Hepatocyte (in vitro differentiated cells): Measurements from ENCODE around the gene ANK2.

Experiments used
- EZH2 ChIP-seq: fragments of 200-600 bp; sonication (generic); IDR thresholded peaks from 2 replicates; pipeline ENCODE4 v1.6.1; 2016; ENCODE audit warnings: antibody characterized with exemption, mild to moderate bottlenecking, borderline replicate concordance
- EZH2phosphoT487 ChIP-seq: fragments of 200-600 bp; sonication (generic); IDR thresholded peaks from one replicate; pipeline ENCODE4 v1.6.1; 2018; ENCODE audit warnings: antibody characterized with exemption, mild to moderate bottlenecking, low read depth, moderate library complexity; ENCODE audit not compliant: unreplicated experiment, severe bottlenecking
- TF ChIP-seq, protein P1 (sequence below): fragments of 200-600 bp; sonication (generic); IDR thresholded peaks from 2 replicates; pipeline ENCODE4 v1.5.1; 2016; ENCODE audit warnings: antibody characterized with exemption, mild to moderate bottlenecking; ENCODE audit not compliant: poor library complexity

DNA sequence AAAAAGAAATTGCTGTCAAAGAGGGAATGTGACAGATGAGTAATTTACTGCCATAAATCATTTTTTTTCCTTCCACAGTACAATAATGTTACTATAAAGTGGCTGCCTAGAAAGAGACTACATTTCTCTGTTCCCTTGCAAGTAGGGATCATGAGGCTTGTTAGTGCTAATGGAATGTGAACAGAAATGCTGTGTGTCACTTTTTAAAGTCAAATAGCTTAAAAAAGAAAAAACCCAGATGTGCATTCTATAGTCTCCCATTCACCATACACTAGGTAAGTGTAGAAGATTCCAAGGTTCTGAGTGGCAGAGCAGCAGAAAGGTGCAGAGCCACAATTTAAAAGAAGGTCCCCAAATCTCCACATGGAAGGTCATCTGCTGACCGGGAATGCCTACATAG is 383.7 kb downstream of the ANK2 start:
- TF ChIP-seq EZH2phosphoT487 (no peak), EZH2 (no peak)
- TF ChIP-seq, protein P1, sequence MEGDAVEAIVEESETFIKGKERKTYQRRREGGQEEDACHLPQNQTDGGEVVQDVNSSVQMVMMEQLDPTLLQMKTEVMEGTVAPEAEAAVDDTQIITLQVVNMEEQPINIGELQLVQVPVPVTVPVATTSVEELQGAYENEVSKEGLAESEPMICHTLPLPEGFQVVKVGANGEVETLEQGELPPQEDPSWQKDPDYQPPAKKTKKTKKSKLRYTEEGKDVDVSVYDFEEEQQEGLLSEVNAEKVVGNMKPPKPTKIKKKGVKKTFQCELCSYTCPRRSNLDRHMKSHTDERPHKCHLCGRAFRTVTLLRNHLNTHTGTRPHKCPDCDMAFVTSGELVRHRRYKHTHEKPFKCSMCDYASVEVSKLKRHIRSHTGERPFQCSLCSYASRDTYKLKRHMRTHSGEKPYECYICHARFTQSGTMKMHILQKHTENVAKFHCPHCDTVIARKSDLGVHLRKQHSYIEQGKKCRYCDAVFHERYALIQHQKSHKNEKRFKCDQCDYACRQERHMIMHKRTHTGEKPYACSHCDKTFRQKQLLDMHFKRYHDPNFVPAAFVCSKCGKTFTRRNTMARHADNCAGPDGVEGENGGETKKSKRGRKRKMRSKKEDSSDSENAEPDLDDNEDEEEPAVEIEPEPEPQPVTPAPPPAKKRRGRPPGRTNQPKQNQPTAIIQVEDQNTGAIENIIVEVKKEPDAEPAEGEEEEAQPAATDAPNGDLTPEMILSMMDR, result no peak
